ENCODE results near the gene KCNMA1.

DNA sequence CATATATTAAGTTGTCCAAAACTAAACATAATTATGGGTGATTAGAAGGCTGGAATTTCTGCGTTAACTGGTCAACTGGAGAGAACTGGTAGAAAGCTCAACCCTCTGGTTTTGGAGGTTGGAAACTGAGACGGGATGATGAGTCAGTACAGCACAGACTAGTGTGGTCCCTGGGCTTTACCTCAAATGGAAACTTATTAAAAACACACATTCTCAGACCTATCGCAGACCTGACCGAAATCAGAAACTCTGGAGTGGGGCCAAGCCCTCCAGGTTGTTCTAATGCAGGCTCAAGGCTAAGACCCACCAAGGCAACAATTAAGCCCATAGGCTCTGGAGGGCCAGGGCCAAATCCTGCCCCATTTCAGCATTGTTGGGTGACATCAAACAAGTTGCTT, 136.9 kb downstream of the KCNMA1 start:
- TF ChIP-seq POLR2A (IDR thresholded peaks at IDR 0.05): no peak
- no peak for TF ChIP-seq POLR2AphosphoS5 (IDR thresholded peaks at IDR 0.05)
- TF ChIP-seq CTCF (IDR thresholded peaks at IDR 0.05): no peak
